HepG2 (cell line): ENCODE data around the gene LCK. TPM values are rescaled to one million over a fixed set of nuclear protein-coding genes. Genes with fewer than 3 reads are reported as not detected.
A peak's percentile ranks its signal among the peaks of the same experiment; 100 is the strongest.

Experiments
- BHLHE40 ChIP-seq: IDR thresholded peaks from 2 replicates; pipeline ENCODE4 v1.6.1; 2011; ENCODE audit warnings: low read length, improper control_type of control experiment
- HOXA5 ChIP-seq: sonication (generic); formaldehyde crosslinking; IDR thresholded peaks from 2 replicates; pipeline ENCODE4 v1.4.0; 2020; ENCODE audit warnings: missing genetic modification reagents
- IRF2 ChIP-seq: IDR thresholded peaks from 2 replicates; pipeline ENCODE4 v1.6.1; 2018; ENCODE audit warnings: missing genetic modification reagents, missing compliant biosample characterization
- NFE2 ChIP-seq: sonication (generic); formaldehyde crosslinking; IDR thresholded peaks from 2 replicates; pipeline ENCODE4 v1.4.0; 2020; ENCODE audit warnings: missing genetic modification reagents
- SNAPC2 ChIP-seq: sonication (generic); formaldehyde crosslinking; IDR thresholded peaks from 2 replicates; pipeline ENCODE4 v1.8.1; 2022; ENCODE audit warnings: mild to moderate bottlenecking, missing genetic modification reagents
- ZNF232 ChIP-seq: sonication (generic); formaldehyde crosslinking; IDR thresholded peaks from 2 replicates; pipeline ENCODE4 v1.4.0; 2020; ENCODE audit warnings: missing genetic modification reagents, borderline replicate concordance
- ZNF253 ChIP-seq: sonication (generic); formaldehyde crosslinking; IDR thresholded peaks from 2 replicates; pipeline ENCODE4 v1.8.0; 2022; ENCODE audit warnings: mild to moderate bottlenecking, missing genetic modification reagents, borderline replicate concordance
- ZNF468 ChIP-seq: sonication (generic); formaldehyde crosslinking; IDR thresholded peaks from 2 replicates; pipeline ENCODE4 v1.8.0; 2022; ENCODE audit warnings: mild to moderate bottlenecking, moderate library complexity, missing genetic modification reagents
- ZNF552 ChIP-seq: sonication (generic); formaldehyde crosslinking; IDR thresholded peaks from 2 replicates; pipeline ENCODE4 v1.9.0; 2022; ENCODE audit warnings: missing genetic modification reagents, mild to moderate bottlenecking, borderline replicate concordance
- ZNF761 ChIP-seq: sonication (generic); formaldehyde crosslinking; conservative IDR thresholded peaks from 2 replicates; pipeline ENCODE4 v1.4.0; 2020; ENCODE audit warnings: mild to moderate bottlenecking, missing genetic modification reagents
- ZNF768 ChIP-seq: sonication (generic); formaldehyde crosslinking; IDR thresholded peaks from 2 replicates; pipeline ENCODE4 v1.4.0; 2020; ENCODE audit warnings: missing genetic modification reagents
- ZNF773 ChIP-seq: sonication (generic); formaldehyde crosslinking; IDR thresholded peaks from 2 replicates; pipeline ENCODE4 v1.4.0; 2020; ENCODE audit warnings: missing genetic modification reagents, borderline replicate concordance
- ZNF775 ChIP-seq: sonication (generic); formaldehyde crosslinking; IDR thresholded peaks from 2 replicates; pipeline ENCODE4 v1.4.0; 2020; ENCODE audit warnings: missing genetic modification reagents, mild to moderate bottlenecking, moderate library complexity, borderline replicate concordance
- polyA plus RNA-seq, 8 experiments: library from polyadenylated mRNA; depleted of rRNA in 3 of 8; stranded (reverse) in 7 of 8; unstranded in 1 of 8; fragments of >200 nt; fragmentation: Illumina TruSeq in 4 of 8; extraction: Trizol in 4 of 8; gene quantifications; 2 replicates each; pipeline versions ENCODE4 v1.2.1 to v1.2.3, GENCODE V29; 2011 to 2016; ENCODE audit warnings: low read depth in 4 of 8, missing spikeins in 1 of 8, mixed read lengths in 1 of 8; ENCODE audit not compliant: insufficient read depth in 1 of 8
- total RNA-seq, 5 experiments: library from RNA; depleted of rRNA; stranded (reverse); fragments of >200 nt; fragmentation: Illumina TruSeq; extraction: Trizol; gene quantifications; 2 replicates each; pipeline ENCODE4 v1.2.3, GENCODE V29; 2016; ENCODE audit warnings: low read depth in 1 of 5
- TF ChIP-seq, protein P1 (sequence below): sonication (generic); formaldehyde crosslinking; IDR thresholded peaks from 2 replicates; pipeline ENCODE4 v1.5.0; 2020; ENCODE audit warnings: missing genetic modification reagents
- TF ChIP-seq, protein P2 (sequence below): IDR thresholded peaks from 2 replicates; pipeline ENCODE4 v1.6.1; 2016; ENCODE audit warnings: low read depth, missing genetic modification reagents, missing compliant biosample characterization
- TF ChIP-seq, protein P3 (sequence below): sonication (generic); formaldehyde crosslinking; IDR thresholded peaks from 2 replicates; pipeline ENCODE4 v1.4.0; 2020; ENCODE audit warnings: missing genetic modification reagents
- TF ChIP-seq, protein P4 (sequence below): sonication (generic); formaldehyde crosslinking; conservative IDR thresholded peaks from 2 replicates; pipeline ENCODE4 v1.4.0; 2020; ENCODE audit warnings: missing genetic modification reagents

LCK gene
- total and polyA plus RNA-seq, 2 of the 13 experiments (the other 11 are each of a cell fraction or from before 2014, with no cell fraction given) = 0.93 to 1.8 TPM

DNA sequence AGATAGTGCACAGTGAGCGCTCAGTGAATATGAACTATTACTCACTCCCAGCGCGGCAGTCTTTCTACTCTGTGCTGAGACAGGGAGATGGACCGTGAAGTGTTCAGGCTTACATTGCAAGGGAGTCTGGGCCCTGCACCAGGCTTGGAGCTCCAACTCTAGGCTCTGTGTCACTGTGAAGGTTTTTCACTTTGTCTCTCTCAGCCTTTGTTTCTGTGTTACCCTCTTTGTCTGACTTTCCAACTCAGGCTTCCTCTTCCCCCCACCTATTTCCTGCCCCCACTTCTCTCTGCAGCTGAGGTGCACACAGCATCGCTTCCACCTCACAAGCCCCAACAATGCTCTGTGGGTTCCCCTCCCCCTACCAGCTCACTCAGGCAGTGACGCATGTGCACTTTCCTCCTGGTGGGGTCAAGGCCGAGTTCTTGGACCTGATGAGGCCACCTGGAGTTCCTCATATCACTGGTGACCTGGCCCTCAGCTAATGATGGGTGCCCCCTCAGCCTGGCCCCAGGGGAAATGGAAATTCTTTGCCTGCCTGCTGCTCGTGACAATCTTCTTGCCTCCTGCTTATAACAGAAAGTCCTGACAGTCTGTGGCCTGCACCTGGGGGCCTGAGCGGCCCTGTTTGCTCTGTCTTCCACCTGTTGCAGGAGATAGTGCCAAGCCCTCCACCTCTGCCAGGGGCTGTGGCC, 1.1 kb upstream of the LCK start (continued):
- TF ChIP-seq HOXA5 (CRISPR knock-in tag) (peak; percentile 13; the same call in 1 of the 2 replicates), ZNF773 (CRISPR knock-in tag) (no peak), BHLHE40 (peak; percentile 55), NFE2 (CRISPR knock-in tag) (no peak), ZNF468 (CRISPR knock-in tag) (no peak), ZNF761 (0 out of 2 replicates have a peak, but pooled peaks have one; percentile 70), ZNF552 (CRISPR knock-in tag) (no peak), ZNF775 (CRISPR knock-in tag) (0 out of 2 replicates have a peak, but pooled peaks have one; percentile 42), SNAPC2 (peak; percentile 23; the same call in 1 of the 2 replicates), IRF2 (peak; percentile 85), ZNF253 (CRISPR knock-in tag) (no peak), ZNF768 (CRISPR knock-in tag) (peak; percentile 24; the same call in 1 of the 2 replicates), ZNF232 (CRISPR knock-in tag) (0 out of 2 replicates have a peak, but pooled peaks have one; percentile 48)
- TF ChIP-seq, protein P1, sequence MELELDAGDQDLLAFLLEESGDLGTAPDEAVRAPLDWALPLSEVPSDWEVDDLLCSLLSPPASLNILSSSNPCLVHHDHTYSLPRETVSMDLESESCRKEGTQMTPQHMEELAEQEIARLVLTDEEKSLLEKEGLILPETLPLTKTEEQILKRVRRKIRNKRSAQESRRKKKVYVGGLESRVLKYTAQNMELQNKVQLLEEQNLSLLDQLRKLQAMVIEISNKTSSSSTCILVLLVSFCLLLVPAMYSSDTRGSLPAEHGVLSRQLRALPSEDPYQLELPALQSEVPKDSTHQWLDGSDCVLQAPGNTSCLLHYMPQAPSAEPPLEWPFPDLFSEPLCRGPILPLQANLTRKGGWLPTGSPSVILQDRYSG (CRISPR knock-in tag) = no peak
- TF ChIP-seq, protein P2, sequence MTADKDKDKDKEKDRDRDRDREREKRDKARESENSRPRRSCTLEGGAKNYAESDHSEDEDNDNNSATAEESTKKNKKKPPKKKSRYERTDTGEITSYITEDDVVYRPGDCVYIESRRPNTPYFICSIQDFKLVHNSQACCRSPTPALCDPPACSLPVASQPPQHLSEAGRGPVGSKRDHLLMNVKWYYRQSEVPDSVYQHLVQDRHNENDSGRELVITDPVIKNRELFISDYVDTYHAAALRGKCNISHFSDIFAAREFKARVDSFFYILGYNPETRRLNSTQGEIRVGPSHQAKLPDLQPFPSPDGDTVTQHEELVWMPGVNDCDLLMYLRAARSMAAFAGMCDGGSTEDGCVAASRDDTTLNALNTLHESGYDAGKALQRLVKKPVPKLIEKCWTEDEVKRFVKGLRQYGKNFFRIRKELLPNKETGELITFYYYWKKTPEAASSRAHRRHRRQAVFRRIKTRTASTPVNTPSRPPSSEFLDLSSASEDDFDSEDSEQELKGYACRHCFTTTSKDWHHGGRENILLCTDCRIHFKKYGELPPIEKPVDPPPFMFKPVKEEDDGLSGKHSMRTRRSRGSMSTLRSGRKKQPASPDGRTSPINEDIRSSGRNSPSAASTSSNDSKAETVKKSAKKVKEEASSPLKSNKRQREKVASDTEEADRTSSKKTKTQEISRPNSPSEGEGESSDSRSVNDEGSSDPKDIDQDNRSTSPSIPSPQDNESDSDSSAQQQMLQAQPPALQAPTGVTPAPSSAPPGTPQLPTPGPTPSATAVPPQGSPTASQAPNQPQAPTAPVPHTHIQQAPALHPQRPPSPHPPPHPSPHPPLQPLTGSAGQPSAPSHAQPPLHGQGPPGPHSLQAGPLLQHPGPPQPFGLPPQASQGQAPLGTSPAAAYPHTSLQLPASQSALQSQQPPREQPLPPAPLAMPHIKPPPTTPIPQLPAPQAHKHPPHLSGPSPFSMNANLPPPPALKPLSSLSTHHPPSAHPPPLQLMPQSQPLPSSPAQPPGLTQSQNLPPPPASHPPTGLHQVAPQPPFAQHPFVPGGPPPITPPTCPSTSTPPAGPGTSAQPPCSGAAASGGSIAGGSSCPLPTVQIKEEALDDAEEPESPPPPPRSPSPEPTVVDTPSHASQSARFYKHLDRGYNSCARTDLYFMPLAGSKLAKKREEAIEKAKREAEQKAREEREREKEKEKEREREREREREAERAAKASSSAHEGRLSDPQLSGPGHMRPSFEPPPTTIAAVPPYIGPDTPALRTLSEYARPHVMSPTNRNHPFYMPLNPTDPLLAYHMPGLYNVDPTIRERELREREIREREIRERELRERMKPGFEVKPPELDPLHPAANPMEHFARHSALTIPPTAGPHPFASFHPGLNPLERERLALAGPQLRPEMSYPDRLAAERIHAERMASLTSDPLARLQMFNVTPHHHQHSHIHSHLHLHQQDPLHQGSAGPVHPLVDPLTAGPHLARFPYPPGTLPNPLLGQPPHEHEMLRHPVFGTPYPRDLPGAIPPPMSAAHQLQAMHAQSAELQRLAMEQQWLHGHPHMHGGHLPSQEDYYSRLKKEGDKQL = peak; percentile 73; the same call in 1 of the 2 replicates
- TF ChIP-seq, protein P3, sequence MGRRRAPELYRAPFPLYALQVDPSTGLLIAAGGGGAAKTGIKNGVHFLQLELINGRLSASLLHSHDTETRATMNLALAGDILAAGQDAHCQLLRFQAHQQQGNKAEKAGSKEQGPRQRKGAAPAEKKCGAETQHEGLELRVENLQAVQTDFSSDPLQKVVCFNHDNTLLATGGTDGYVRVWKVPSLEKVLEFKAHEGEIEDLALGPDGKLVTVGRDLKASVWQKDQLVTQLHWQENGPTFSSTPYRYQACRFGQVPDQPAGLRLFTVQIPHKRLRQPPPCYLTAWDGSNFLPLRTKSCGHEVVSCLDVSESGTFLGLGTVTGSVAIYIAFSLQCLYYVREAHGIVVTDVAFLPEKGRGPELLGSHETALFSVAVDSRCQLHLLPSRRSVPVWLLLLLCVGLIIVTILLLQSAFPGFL (CRISPR knock-in tag) = no peak
- TF ChIP-seq, protein P4, sequence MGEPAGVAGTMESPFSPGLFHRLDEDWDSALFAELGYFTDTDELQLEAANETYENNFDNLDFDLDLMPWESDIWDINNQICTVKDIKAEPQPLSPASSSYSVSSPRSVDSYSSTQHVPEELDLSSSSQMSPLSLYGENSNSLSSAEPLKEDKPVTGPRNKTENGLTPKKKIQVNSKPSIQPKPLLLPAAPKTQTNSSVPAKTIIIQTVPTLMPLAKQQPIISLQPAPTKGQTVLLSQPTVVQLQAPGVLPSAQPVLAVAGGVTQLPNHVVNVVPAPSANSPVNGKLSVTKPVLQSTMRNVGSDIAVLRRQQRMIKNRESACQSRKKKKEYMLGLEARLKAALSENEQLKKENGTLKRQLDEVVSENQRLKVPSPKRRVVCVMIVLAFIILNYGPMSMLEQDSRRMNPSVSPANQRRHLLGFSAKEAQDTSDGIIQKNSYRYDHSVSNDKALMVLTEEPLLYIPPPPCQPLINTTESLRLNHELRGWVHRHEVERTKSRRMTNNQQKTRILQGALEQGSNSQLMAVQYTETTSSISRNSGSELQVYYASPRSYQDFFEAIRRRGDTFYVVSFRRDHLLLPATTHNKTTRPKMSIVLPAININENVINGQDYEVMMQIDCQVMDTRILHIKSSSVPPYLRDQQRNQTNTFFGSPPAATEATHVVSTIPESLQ (CRISPR knock-in tag) = no peak
